GM12878 (cell line): ENCODE measurements around the gene EPB41L4A. TPM values are rescaled to one million over a fixed set of nuclear protein-coding genes. Genes with fewer than 3 reads are reported as not detected.

ENCODE experiments used
- ATAC-seq: fragments of 200-7000 bp; cut with Tn5 transposase; 3 replicates; pipeline ENCODE4 v1.9.1; 2020; ENCODE audit warnings: mild to moderate bottlenecking, moderate library complexity
- BruUV-seq: library from RNA; stranded (reverse); fragments of 400-500 nt; replicated peaks from 2 replicates; lab custom pipeline; 2021; lab: Mats Ljungman, UMichigan
- CTCF ChIA-PET: fragments of 300-600 bp; sonication (Branson Sonifier 250); formaldehyde crosslinking; extraction: SDS; loops from one replicate; lab custom pipeline; 2021; ENCODE audit warnings: inconsistent platforms; lab: Yijun Ruan, JAX
- POLR2A ChIA-PET: fragments of 350-600 bp; formaldehyde crosslinking; extraction: SDS; loops from one replicate; lab custom pipeline; 2021; ENCODE audit warnings: inconsistent platforms; lab: Charles Lee
- RAD21 ChIA-PET: fragments of 300-600 bp; sonication (Branson Sonifier 250); formaldehyde crosslinking; loops from one replicate; lab custom pipeline; 2023; ENCODE audit warnings: antibody characterized with exemption; ENCODE audit not compliant: unreplicated experiment; lab: Charles Lee
- SMC1A ChIA-PET: fragments of 300-600 bp; sonication (Branson Sonifier 250); formaldehyde crosslinking; loops from one replicate; lab custom pipeline; 2023; ENCODE audit not compliant: unreplicated experiment, uncharacterized antibody; lab: Charles Lee
- DNase-seq: peaks from one replicate; pipeline ENCODE4 v3.0.0-alpha.2; 2011; ENCODE audit warnings: low read depth, low spot score
- FAIRE-seq: peaks from 3 replicates; lab custom pipeline; 2011; peaks lifted over from hg19 to GRCh38; lab: Jason Lieb, UNC
- H2AFZ ChIP-seq: 2 replicates; pipeline ENCODE4 v1.6.0; 2011; ENCODE audit warnings: low read depth, low read length, control low read depth; ENCODE audit not compliant: control insufficient read depth
- H3K27ac ChIP-seq: 2 replicates; pipeline ENCODE4 v1.5.1; 2011; ENCODE audit warnings: control low read depth; ENCODE audit not compliant: control insufficient read depth, insufficient read depth
- H3K27me3 ChIP-seq, 2 experiments: replicated peaks in 1 of 2; 2 replicates each; pipeline versions ENCODE4 v1.6.0 to v1.6.1; 2011; ENCODE audit warnings: low read length in 1 of 2; ENCODE audit not compliant: control insufficient read depth in 2 of 2, insufficient read depth in 2 of 2
- H3K36me3 ChIP-seq, 2 experiments: 2 replicates each; pipeline ENCODE4 v1.5.1; 2011; ENCODE audit warnings: low read length in 1 of 2; ENCODE audit not compliant: control insufficient read depth in 2 of 2, insufficient read depth in 2 of 2
- H3K4me1 ChIP-seq: 2 replicates; pipeline ENCODE4 v1.6.1; 2011; ENCODE audit warnings: mild to moderate bottlenecking, low read length, moderate library complexity, mixed read lengths; ENCODE audit not compliant: control insufficient read depth, insufficient read depth
- H3K4me2 ChIP-seq: 2 replicates; pipeline ENCODE4 v1.6.0; 2011; ENCODE audit warnings: control low read depth; ENCODE audit not compliant: control insufficient read depth, insufficient read depth
- H3K4me3 ChIP-seq: fragments of 200-600 bp; sonication (generic); 2 replicates; pipeline ENCODE4 v1.5.1; 2016
- H3K79me2 ChIP-seq: 2 replicates; pipeline ENCODE4 v1.6.0; 2011; ENCODE audit warnings: low read length; ENCODE audit not compliant: control insufficient read depth, insufficient read depth
- H3K9ac ChIP-seq: 2 replicates; pipeline ENCODE4 v1.8.0; 2011; ENCODE audit warnings: low read length, control low read depth, mixed read lengths; ENCODE audit not compliant: control insufficient read depth, insufficient read depth
- H3K9me3 ChIP-seq: replicated peaks from 3 replicates; pipeline ENCODE4 v1.5.1; 2011; ENCODE audit warnings: mild to moderate bottlenecking, low read length; ENCODE audit not compliant: control insufficient read depth, insufficient read depth
- H4K20me1 ChIP-seq: 2 replicates; pipeline ENCODE4 v1.6.0; 2011; ENCODE audit not compliant: control insufficient read depth, insufficient read depth
- BCLAF1 ChIP-seq: fragments of 450-650 bp; IDR thresholded peaks from 2 replicates; pipeline ENCODE4 v1.6.1; 2017; ENCODE audit warnings: antibody characterized with exemption, mild to moderate bottlenecking, moderate library complexity
- CEBPB ChIP-seq, 2 experiments: fragments of 150-350 bp in 1 of 2; IDR thresholded peaks; 2 replicates each; pipeline ENCODE4 v1.6.1; 2012 to 2014; ENCODE audit warnings: low read depth in 2 of 2, low read length in 2 of 2, borderline replicate concordance in 1 of 2, inconsistent platforms in 1 of 2
- ELK1 ChIP-seq: IDR thresholded peaks from 2 replicates; pipeline ENCODE4 v1.6.1; 2012; ENCODE audit warnings: low read depth, low read length, improper control_type of control experiment
- FOXM1 ChIP-seq: IDR thresholded peaks from 2 replicates; pipeline ENCODE4 v1.6.1; 2012; ENCODE audit warnings: low read depth, mild to moderate bottlenecking, inconsistent platforms, low read length, moderate library complexity
- NRF1 ChIP-seq: conservative IDR thresholded peaks from 2 replicates; pipeline ENCODE4 v1.6.1; 2011; ENCODE audit warnings: mild to moderate bottlenecking, low read depth, low read length, improper control_type of control experiment
- SMAD5 ChIP-seq: IDR thresholded peaks from 2 replicates; pipeline ENCODE4 v1.6.1; 2016; ENCODE audit warnings: antibody characterized with exemption, low read depth
- SP1 ChIP-seq: IDR thresholded peaks from one replicate; pipeline ENCODE4 v1.6.1; 2011; ENCODE audit warnings: low read depth, low read length
- TAF1 ChIP-seq: IDR thresholded peaks from 2 replicates; pipeline ENCODE4 v1.6.1; 2011; ENCODE audit warnings: mild to moderate bottlenecking, low read depth, low read length, borderline replicate concordance
- ZNF274 ChIP-seq: IDR thresholded peaks from one replicate; pipeline ENCODE4 v1.8.0; 2011; ENCODE audit not compliant: insufficient read length, insufficient read depth
- WGBS: methylation state at CpG from one replicate; pipeline ENCODE4 v1.1.6; 2016; ENCODE audit warnings: low lambda C conversion rate; ENCODE audit not compliant: insufficient replicate concordance, insufficient coverage; ENCODE audit errors: missing lambda C conversion rate; 5-methylcytosine and 5-hydroxymethylcytosine counted together
- in situ Hi-C: fragments of 300-500 bp; cut with MboI; formaldehyde crosslinking; loops from 9 replicates; pipeline ENCODE4 v1.14.3; 2018; ENCODE audit warnings: mixed read lengths
- intact Hi-C: fragments of 100-400 bp; cut with micrococcal nuclease; formaldehyde crosslinking; loops from one replicate; pipeline ENCODE4 v1.14.2; 2022; ENCODE audit not compliant: unreplicated experiment
- polyA plus RNA-seq, 11 experiments: library from polyadenylated mRNA; depleted of rRNA in 4 of 11; unstranded in 6 of 11; stranded (reverse) in 5 of 11; fragments of >200 nt; fragmentation: Nextera tagmentation in 4 of 11; fragmentation: Illumina TruSeq in 1 of 11; extraction: Ambion mirVana in 4 of 11; extraction: Trizol in 1 of 11; gene quantifications; 1 replicate in 1 of 11; 2 replicates in 10 of 11; pipeline versions ENCODE4 v1.2.1 to v1.2.3, GENCODE V29; 2011 to 2016; ENCODE audit warnings: inconsistent platforms in 2 of 11, missing spikeins in 2 of 11, low read depth in 1 of 11
- total RNA-seq, 4 experiments: library from RNA; depleted of rRNA in 3 of 4; stranded (reverse); fragments of >200 nt in 3 of 4; fragmentation: Illumina TruSeq in 1 of 4; extraction: Trizol in 1 of 4; gene quantifications; 2 replicates each; pipeline versions ENCODE4 v1.2.1 to v1.2.3, GENCODE V29; 2013 to 2021

The EPB41L4A gene
- total and polyA plus RNA-seq, 10 of the 15 experiments (the other 5 are each of a cell fraction or from before 2014, with no cell fraction given), result 0.10 to 0.67 (median 0.30) TPM

- DNase-seq (no peak), FAIRE-seq (no peak), ATAC-seq (peak; percentile 27; the same call in 2 of the 3 replicates)
- no TSS peak for BruUV-seq
- Histone ChIP-seq H3K36me3 (no peaks in the 10 kb centered on the region), H3K4me3 (no peak overlapping the region), H3K9me3 (no peaks in the 10 kb centered on the region), H4K20me1 (no peaks in the 10 kb centered on the region), H3K79me2 (no peaks in the 10 kb centered on the region), H2AFZ (peak overlapping the region; percentile 21; the same call in 1 of the 2 replicates), H3K27ac (no peak overlapping the region), H3K4me1 (peaks cover 23% of the 10 kb centered on the region), H3K9ac (no peak overlapping the region), H3K4me2 (no peak overlapping the region; the same call in 1 of the 2 replicates), H3K27me3 (no peaks in the 10 kb centered on the region)
- 34% methylated on average over 3 of the region's 3 CpGs for WGBS
- in situ Hi-C loops (no loop called here), intact Hi-C loops (no loop called here)
- CTCF ChIA-PET, result interaction anchor here (0.6 to 1.1 kb wide), 2 partner anchors 20 to 179 kb away, joined by 3 to 4 read pairs; no protein-coding TSS in a partner anchor
- SMC1A ChIA-PET, result interaction anchor here (0.7 to 1.4 kb wide), 2 partner anchors 33 to 1119 kb away, joined by 3 read pairs; no protein-coding TSS in a partner anchor
- RAD21 ChIA-PET, result no interaction called here
- POLR2A ChIA-PET, result no interaction called here
- TF ChIP-seq SP1, result no peak
- TF ChIP-seq CEBPB (IDR thresholded peaks at IDR 0.05; ENCODE audit: borderline replicate concordance in 1 of 2, low read depth in 2 of 2, low read length in 2 of 2), result no peak
- TF ChIP-seq BCLAF1, result no peak
- no peak for TF ChIP-seq TAF1
- no peak for TF ChIP-seq ZNF274
- TF ChIP-seq ELK1, result no peak
- no peak for TF ChIP-seq NRF1
- no peak for TF ChIP-seq SMAD5
- TF ChIP-seq FOXM1, result no peak
Measured at GRCh38 chr5:112349371-112349770, 69.7 kb downstream of the EPB41L4A start.
